ENCODE results near the gene WDR45B. TPM values are rescaled to one million over a fixed set of nuclear protein-coding genes. Genes with fewer than 3 reads are reported as not detected.

Gene WDR45B
- 10 to 100 TPM; 49.7 to 56.5 TPM for total RNA-seq
- long read RNA-seq, donor 1, transcript WDR45B-201 (10 exons, 2,587 nt): major isoform, 14 of 24 reads
- long read RNA-seq, donor 1, partial matches to known transcripts: 1 of 24 reads
- long read RNA-seq, donor 1, other reads (novel, unspliced or antisense): 8 of 24 reads
- long read RNA-seq, donor 2, transcript WDR45B-201 (10 exons, 2,587 nt): major isoform, 54 of 79 reads
- long read RNA-seq, donor 2, partial matches to known transcripts: 7 of 79 reads
- long read RNA-seq, donor 2, other reads (novel, unspliced or antisense): 14 of 79 reads

- DNase-seq (ENCODE audit: low spot score): peak; percentile 100
- intact Hi-C loops (cut with DNase I): no loop called here
Observed at GRCh38 chr17:82648165-82648668, at the start of gene WDR45B. WDR45B (minus strand) TSS chr17:82648444; CDS start chr17:82648340, 104 bp downstream.

GRCh38 chr17:82697808-82698064 is 49.5 kb upstream of the WDR45B start:
- intact Hi-C loops (cut with DNase I): no loop called here
- DNase-seq (ENCODE audit: low spot score): peak; percentile 83

- DNase-seq (ENCODE audit: low spot score): peak; percentile 70
Observed at GRCh38 chr17:82696916-82697807, 48.9 kb upstream of the WDR45B start.

GRCh38 chr17:82696259-82696658 is 48.0 kb upstream of the WDR45B start:
- intact Hi-C loops (cut with DNase I): no loop called here
- DNase-seq (ENCODE audit: low spot score): no peak

More at GRCh38 chr17:82696916-82697807, 48.9 kb upstream of the WDR45B start:
- intact Hi-C loops (cut with DNase I): no loop called here

GRCh38 chr17:82694647-82695046 is 46.4 kb upstream of the WDR45B start:
- DNase-seq (ENCODE audit: low spot score): no peak
- intact Hi-C loops (cut with DNase I): no loop called here

DNA sequence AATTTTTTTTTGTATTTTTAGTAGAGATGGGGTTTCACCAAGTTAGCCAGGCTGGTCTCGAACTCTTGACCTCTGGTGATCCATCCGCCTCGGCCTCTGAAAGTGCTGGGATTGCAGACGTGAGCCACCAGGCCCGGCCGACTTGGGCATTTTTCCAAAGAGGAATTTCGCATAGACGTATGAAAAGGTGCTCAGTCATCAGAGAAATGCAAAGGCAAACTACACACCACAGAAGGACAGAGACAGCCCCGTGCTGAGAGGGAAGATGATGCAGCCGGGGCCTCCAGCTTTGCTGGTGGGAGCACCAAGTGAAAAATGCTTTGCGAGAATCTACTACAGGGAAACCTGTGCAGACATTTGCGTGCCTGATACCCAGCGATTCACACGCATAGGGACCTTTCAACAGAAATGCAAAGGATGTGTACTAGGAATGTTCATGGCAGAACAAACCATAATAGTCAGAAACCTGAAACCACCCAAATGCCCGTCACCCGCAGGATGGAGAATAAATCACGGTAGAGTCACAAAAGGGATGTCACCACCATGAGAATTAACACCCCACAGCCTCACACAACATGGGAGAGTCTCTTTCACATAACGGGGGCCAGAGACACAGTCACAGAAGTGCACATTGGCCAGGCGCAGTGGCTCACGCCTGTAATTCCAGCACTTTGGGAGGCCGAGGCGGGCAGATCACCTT is 45.1 kb upstream of the WDR45B start:
- intact Hi-C loops (cut with DNase I): no loop called here
- DNase-seq (ENCODE audit: low spot score): peak; percentile 62

- intact Hi-C loops (cut with DNase I): no loop called here
- DNase-seq (ENCODE audit: low spot score): peak; percentile 64
Observed at GRCh38 chr17:82692268-82692667, 44.0 kb upstream of the WDR45B start.

- DNase-seq (ENCODE audit: low spot score): peak; percentile 77
- intact Hi-C loops (cut with DNase I): no loop called here
Observed at GRCh38 chr17:82691714-82692113, 43.5 kb upstream of the WDR45B start.

GRCh38 chr17:82690786-82691489 is 42.7 kb upstream of the WDR45B start:
- peak; percentile 51 for DNase-seq (ENCODE audit: low spot score)
- intact Hi-C loops (cut with DNase I): no loop called here

GRCh38 chr17:82689077-82689476 is 40.8 kb upstream of the WDR45B start:
- intact Hi-C loops (cut with DNase I): no loop called here
- DNase-seq (ENCODE audit: low spot score): no peak

GRCh38 chr17:82687871-82688270 is 39.6 kb upstream of the WDR45B start:
- no peak for DNase-seq (ENCODE audit: low spot score)
- intact Hi-C loops (cut with DNase I): no loop called here

DNA sequence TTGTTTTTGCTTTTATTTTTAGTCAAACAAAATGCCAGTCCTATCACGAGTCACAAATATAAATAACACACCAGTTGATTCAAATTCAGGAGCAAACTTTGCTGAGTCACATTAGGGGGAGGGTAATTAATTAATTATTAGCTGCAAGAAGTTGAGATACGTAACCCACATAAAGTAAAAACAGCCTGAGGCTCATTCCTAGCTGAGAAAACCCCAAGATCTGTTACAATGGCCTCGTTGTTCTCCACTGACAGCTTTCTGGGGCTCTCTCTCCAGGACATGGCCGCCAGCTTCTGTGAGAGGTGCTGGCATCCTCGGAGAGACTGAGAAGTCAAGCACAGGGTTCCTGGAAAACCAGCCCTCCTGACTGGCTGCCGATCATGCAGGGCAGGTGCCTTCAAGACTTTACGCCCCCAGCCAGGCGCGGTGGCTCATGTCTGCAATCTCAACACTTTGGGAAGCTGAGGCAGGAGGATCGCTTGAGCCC is 39.2 kb upstream of the WDR45B start:
- DNase-seq (ENCODE audit: low spot score): no peak
- intact Hi-C loops (cut with DNase I): no loop called here

DNA sequence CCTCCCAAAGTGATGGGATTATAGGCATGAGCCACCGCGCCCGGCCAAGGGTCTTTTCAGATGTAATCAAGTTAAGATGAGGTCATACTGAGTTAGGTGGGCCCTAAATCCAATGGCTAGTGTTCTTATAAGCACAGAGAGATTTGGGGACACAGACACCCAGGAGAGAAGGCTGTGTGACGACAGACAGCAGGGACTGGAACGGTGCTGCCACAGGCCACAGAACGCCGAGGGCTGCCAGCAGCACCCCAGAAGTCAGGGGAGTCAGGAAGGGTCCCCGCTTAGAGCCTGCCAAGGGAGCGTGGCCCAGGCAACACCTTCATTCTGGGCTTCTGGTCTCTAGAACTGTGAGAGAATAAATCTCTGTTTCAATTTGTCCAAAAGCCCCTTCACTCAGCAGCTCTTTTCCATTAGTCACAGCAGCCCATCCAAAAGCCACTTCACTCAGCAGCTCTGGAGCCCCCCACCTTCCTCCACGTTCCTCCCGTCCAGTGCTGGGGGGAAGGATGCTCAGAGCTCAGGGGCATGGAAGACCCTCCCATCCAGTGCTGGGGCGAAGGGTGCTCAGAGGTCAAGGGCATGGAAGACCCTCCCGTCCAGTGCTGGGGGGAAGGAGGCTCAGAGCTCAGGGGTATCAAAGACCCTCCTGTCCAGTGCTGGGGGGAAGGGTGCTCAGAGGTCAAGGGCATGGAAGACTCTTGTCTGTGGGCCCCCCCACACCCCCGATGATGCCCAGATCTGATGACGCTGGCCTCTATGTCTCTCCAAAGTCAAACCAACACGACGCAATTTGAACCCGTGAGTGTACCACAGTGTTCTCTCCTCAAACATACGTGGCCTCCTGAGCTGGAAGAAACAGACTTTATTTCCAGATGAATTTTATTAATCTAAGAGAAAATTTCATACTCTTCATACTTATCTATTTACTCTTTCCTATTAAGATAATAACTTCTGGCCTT is 38.4 kb upstream of the WDR45B start:
- intact Hi-C loops (cut with DNase I): no loop called here

DNA sequence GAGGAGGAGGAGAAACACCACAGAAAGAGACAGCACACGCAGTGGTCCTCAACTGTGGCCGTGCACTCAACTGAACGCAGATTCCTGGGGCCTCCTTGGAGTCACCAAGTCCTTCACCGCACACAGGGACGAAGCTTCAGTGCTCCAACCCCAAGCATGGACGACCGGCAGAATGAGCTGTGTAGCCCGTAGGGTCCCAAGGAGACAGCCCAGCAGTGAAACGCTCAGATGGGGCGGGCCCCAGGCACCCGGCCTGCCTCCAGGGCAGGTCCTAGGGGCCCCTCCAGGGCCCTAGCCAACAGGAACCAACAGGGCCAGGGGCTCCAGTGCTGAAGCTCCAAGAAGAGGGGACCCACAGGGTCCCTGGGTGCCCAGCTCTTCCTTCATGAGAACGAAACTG is 37.0 kb upstream of the WDR45B start:
- intact Hi-C loops (cut with DNase I): no loop called here
- DNase-seq (ENCODE audit: low spot score): peak; percentile 68

More for the DNA sequence above, 38.4 kb upstream of the WDR45B start:
- DNase-seq (ENCODE audit: low spot score): no peak

DNA sequence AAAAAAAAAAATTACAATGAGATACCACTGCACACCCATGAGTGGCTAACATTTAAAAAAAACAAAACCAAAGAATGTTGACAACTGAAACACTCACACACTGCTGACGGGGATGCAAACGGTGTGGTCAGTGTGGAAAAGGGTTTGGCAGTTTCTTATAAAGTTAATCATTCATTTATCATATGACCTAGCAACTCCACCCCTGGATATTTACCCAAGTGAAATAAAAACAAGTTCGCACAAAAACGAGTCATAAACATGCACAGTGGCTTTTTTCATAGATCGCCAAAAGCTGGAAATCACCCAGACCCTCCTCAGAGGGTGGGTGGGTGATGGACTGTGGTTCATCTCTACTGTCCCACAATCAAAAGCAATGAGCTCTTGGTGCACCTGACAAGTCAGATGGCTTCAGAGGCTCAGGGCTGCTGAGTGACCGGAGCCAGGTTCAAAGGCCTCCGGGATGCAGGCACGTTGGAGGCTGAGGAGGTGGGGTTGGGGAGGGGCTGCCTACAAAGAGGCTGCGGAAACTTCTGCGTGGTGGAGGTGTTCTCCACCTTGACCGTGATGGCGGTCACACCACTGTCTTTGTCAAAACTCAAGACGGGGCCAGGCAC is 36.1 kb upstream of the WDR45B start:
- intact Hi-C loops (cut with DNase I): no loop called here
- no peak for DNase-seq (ENCODE audit: low spot score)

- intact Hi-C loops (cut with DNase I): loop anchor here in 1 of 2 donors (1.0 kb wide), 1 partner anchor 25 kb away; no protein-coding TSS in a partner anchor
- DNase-seq (ENCODE audit: low spot score): no peak
Observed at GRCh38 chr17:82683534-82683933, 35.3 kb upstream of the WDR45B start.

- no peak for DNase-seq (ENCODE audit: low spot score)
- intact Hi-C loops (cut with DNase I): no loop called here
Observed at GRCh38 chr17:82681547-82681946, 33.3 kb upstream of the WDR45B start.

Data from posterior vena cava (tissue), 2 donors.